Effector CD8-positive, alpha-beta T cell (primary cell): ENCODE data around the gene SS18L1.

Source experiments
- DNase-seq: peaks from one replicate; lab custom pipeline; 2025; lab: John Stamatoyannopoulos, UW

SS18L1 gene

GRCh38 chr20:62212299-62212698 is 68.7 kb downstream of the SS18L1 start:
- DNase-seq: no peak

GRCh38 chr20:62214067-62214466 is 70.5 kb downstream of the SS18L1 start:
- no peak for DNase-seq

- DNase-seq: no peak
These were observed 71.7 kb downstream of the SS18L1 start for GRCh38 chr20:62215020-62215990.

DNA sequence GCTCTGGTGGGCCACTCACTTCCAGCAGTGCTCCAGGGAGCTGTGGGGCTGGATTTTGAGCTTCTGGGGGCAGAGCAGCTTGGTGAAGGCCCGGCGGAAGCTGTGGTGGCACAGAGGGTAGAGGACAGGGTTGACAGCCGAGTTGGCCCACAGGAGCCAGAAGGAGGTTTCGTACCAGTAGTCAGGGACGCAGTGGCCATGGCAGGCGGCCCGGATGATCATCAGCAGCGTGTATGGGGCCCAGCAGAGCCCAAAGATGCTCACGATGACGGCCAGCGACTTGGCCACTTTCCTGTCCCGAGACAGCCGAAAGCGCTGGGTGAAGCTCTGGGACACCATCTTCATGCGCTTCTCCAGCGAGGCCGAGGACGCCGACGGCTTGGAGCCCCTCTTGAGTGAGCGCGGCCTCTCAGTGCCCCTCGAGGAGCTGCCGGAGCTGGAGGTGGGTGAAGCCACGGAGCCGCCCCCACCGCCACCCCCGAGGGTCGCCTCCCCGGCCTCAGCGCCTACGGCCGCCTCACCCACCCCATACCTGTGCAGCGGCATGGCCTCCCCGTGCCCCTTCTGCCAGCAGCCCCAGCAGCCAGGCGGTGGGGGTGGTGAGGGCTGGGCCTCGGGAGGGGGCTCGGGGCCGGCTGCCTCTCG is 72.5 kb downstream of the SS18L1 start:
- no peak for DNase-seq

DNA sequence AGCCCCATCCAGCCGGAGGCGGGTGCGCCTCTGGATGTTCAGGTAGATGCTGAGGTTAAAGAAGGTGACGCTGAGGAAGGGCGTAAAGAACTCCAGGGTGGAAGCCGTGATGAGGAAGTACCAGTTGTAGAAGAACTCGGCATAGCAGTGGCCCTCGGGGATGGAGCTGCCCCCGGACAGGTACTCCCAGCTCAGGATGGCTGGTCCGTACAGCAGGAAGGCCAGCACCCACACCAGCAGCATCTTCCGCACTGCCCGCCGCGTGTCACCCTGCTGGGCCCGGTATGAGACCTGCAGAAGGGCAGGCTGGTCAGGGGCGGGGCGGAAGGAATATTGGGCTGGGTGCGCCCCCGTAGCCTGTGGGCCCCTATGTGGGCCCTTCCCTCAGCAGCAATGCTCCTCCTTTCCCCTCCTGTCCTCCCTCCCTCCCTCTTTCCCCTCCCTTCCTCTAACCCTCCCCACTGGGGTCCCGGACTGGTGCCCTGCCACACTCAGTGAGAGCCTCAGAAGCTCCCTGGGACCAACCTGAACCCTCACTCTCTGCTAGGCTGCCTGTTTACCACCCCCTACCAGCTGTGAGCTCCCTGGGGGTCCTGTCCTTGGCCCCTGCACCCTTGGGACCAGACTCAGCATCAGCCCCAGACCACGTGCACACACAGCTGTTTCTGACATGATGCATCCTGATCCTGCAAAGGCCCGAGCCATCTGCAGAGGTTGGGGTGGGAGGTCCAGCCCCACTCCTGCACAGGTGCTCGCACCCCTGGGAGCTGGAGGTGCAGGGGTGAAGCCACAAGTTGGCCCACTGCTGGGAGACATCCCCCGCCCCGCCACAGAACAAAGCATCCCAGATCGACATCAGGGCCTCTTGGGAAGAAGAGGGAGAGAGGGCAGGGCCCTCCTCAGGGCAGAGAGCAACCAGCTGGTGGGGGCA is 73.3 kb downstream of the SS18L1 start:
- DNase-seq: no peak

DNA sequence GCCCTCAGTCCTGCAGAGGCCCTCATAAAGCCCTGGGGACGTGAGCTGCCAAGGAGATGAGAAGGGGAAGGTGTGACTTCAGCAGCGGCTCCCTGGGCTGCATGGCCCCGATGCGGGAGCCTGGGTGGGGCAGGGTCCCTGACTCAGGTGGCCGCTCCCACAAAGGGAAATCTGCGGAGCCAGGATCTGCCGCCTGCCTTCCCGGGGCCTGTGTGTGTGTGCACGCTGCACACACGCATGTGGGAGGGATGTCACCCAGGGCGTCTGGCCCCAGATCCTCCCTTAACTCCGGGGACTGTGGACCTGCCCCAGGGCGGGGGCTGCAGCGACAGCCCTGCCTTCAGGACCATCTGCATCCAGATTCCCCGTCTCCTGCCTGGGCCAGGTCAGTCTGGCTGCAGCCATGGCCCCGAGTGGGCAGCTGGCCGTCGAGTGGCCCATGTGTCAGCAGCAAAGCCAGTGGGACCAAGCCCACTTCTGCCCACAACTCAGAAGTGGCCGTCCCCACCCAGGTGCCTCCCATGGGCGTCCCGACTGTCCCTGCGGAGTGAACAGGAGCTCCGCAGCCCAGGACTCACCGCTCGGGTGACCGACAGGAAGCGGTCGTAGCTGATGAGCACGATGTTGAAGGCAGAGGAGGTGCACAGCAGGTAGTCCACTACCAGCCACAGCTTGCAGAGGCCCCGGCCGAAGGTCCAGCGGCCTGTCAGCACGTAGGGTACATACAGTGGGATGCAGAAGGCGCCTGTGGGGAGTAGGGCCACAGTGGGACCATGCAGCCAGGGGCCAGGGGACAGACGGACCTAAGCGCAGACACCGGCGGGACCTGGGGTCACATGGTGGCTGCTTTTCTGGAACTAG is 74.6 kb downstream of the SS18L1 start:
- DNase-seq: no peak

- DNase-seq: no peak
These were observed 75.8 kb downstream of the SS18L1 start for GRCh38 chr20:62219101-62219991.

DNA sequence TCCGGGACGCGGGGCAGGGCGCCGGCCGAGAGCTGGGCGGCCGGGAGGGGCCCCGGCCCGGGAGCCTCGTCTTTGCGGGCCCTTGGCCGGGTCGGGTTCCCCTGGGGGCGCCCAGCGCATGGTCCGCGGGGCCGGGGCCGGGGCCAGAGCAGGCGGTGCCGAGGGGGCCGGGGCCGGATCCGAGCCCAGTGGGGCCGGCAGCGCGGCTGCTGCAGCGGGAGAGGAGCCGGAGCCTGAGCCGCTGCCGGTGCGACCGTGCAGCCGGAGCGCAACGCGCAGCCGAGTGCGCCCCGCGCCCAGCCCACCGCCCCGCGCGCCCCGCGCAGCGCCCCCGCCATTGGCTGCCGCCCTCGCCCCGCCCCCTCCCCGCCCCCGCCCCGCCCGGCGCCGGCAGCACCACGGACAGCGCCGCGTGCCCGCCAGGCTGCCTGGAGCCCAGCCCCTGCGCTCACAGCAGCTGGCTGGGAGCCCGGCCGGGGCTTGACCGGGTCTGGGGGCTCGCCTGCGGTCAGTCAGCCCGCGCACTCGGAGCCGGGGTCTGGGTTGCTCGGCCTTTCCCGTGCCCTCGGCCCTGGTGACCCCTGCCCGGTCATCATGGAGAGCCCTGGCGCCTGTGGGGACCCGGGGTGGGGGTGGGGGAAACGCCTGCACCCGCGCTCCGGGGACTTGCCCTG is 76.6 kb downstream of the SS18L1 start, which contains the start of gene HRH3:
Gene HRH3 (minus strand): TSS at position 287 of the 674 bp plus-strand sequence. CDS start 308 bp downstream, outside the sequence.
- peak; percentile 27 for DNase-seq

- DNase-seq: no peak
These were observed 77.3 kb downstream of the SS18L1 start for GRCh38 chr20:62220666-62221568.

GRCh38 chr20:62222266-62222850 is 78.8 kb downstream of the SS18L1 start:
- DNase-seq: no peak

GRCh38 chr20:62222972-62223371 is 79.4 kb downstream of the SS18L1 start:
- no peak for DNase-seq

GRCh38 chr20:62223571-62223970 is 80.0 kb downstream of the SS18L1 start:
- DNase-seq: no peak

GRCh38 chr20:62224113-62224855 is 80.7 kb downstream of the SS18L1 start:
- no peak for DNase-seq

DNA sequence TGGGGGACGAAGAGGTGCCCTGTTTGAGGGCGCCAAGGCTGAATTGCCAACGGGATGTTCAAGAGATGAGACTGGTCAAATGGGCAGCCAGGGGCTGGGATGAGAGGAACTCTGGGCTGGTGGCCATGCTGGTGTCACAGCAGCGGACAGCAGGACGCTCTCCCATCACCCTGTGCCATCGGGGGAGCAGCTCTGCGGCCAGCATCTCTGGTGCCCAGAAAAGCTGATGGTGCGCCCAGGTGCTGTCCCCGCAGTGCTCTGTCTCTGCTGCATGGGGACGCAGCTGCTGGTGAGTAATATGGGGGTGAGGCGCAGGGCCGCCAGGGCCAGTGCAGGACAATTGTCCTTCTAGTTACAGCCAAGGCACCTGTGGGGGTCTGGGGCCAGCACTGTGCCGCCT is 81.5 kb downstream of the SS18L1 start:
- DNase-seq: no peak

GRCh38 chr20:62225820-62226635 is 82.5 kb downstream of the SS18L1 start:
- DNase-seq: no peak
